ENCODE data around the gene RBM15B. TPM values are rescaled to one million over a fixed set of nuclear protein-coding genes. Genes with fewer than 3 reads are reported as not detected.
"Not testable (repeated sequence)": the region's sequence is repeated elsewhere in the genome, so short reads cannot be mapped to it uniquely, and the experiment has no call there.

Gene RBM15B
- total and polyA plus RNA-seq, 8 donors, result 9.3 to 34.5 (median 16.9) TPM

GRCh38 chr3:51385621-51386091 lies 5.4 kb upstream of the RBM15B start:
- intact Hi-C loops (cut with DNase I; ENCODE audit: low total_unique reads), result loop anchor here (10.0 kb wide), 1 partner anchor 761 kb away; no protein-coding TSS in a partner anchor
- H3K27ac ChIP-seq, result peak overlapping the region; percentile 85 to 97 (median 95)

GRCh38 chr3:51386159-51386851 lies 4.8 kb upstream of the RBM15B start:
- 15 to 25% (median 20%) methylated on average over 8 of the region's 8 CpGs for WGBS, 5 donors
- Histone ChIP-seq H3K27me3 (no peaks in the 10 kb centered on the region), H3K27ac (peak overlapping the region; percentile 85 to 97 (median 95)), H3K36me3 (peaks cover 13 to 26% (median 24%) of the 10 kb centered on the region in 4 donors), H3K4me3 (peak overlapping the region; percentile 84 to 90 (median 88)), H3K4me1 (peaks cover 53 to 70% (median 69%) of the 10 kb centered on the region in 4 donors), H3K9me3 (no peaks in the 10 kb centered on the region)
- intact Hi-C loops (cut with DNase I; ENCODE audit: low total_unique reads), result loop anchor here (10.0 kb wide), 1 partner anchor 762 kb away; no protein-coding TSS in a partner anchor
- no peak for DNase-seq
- TF ChIP-seq EP300 (IDR thresholded peaks at IDR 0.05) (no peak), CTCF (IDR thresholded peaks at IDR 0.05) (no peak), POLR2A (IDR thresholded peaks at IDR 0.05) (no peak), POLR2AphosphoS5 (IDR thresholded peaks at IDR 0.05) (no peak)

More at GRCh38 chr3:51385621-51386091, 5.4 kb upstream of the RBM15B start:
- Histone ChIP-seq H3K4me3 (peak overlapping the region; percentile 84 to 90 (median 88)), H3K9me3 (no peaks in the 10 kb centered on the region), H3K27me3 (no peaks in the 10 kb centered on the region), H3K4me1 (peaks cover 52 to 68% (median 67%) of the 10 kb centered on the region in 4 donors), H3K36me3 (peaks cover 13 to 26% (median 24%) of the 10 kb centered on the region in 4 donors)
- WGBS, 5 donors, result 0 to 6% (median 2%) methylated on average over 18 of the region's 18 CpGs
- TF ChIP-seq POLR2AphosphoS5 (IDR thresholded peaks at IDR 0.05) (no peak), EP300 (IDR thresholded peaks at IDR 0.05) (no peak), POLR2A (IDR thresholded peaks at IDR 0.05) (no peak), CTCF (IDR thresholded peaks at IDR 0.05) (no peak)
- peak in 1 of 2 donors; percentile 38 for DNase-seq

- H3K27ac ChIP-seq, result peak overlapping the region; percentile 48 to 97 (median 94)
- DNase-seq, result no peak
- peak overlapping the region; percentile 84 to 90 (median 88) for H3K4me3 ChIP-seq
- intact Hi-C loops (cut with DNase I; ENCODE audit: low total_unique reads), result loop anchor here (10.0 kb wide), 1 partner anchor 762 kb away; no protein-coding TSS in a partner anchor
- no peaks in the 10 kb centered on the region for H3K27me3 ChIP-seq
- peaks cover 13 to 26% (median 24%) of the 10 kb centered on the region in 4 donors for H3K36me3 ChIP-seq
- H3K9me3 ChIP-seq, result no peaks in the 10 kb centered on the region
- peaks cover 55 to 73% (median 71%) of the 10 kb centered on the region in 4 donors for H3K4me1 ChIP-seq
- WGBS, 5 donors, result 55 to 78% (median 65%) methylated on average over 5 of the region's 5 CpGs
- TF ChIP-seq POLR2AphosphoS5 (IDR thresholded peaks at IDR 0.05), result no peak
- TF ChIP-seq EP300 (IDR thresholded peaks at IDR 0.05), result no peak
- no peak for TF ChIP-seq POLR2A (IDR thresholded peaks at IDR 0.05)
- no peak for TF ChIP-seq CTCF (IDR thresholded peaks at IDR 0.05)
Measured at GRCh38 chr3:51386852-51387229, 4.2 kb upstream of the RBM15B start.

DNA sequence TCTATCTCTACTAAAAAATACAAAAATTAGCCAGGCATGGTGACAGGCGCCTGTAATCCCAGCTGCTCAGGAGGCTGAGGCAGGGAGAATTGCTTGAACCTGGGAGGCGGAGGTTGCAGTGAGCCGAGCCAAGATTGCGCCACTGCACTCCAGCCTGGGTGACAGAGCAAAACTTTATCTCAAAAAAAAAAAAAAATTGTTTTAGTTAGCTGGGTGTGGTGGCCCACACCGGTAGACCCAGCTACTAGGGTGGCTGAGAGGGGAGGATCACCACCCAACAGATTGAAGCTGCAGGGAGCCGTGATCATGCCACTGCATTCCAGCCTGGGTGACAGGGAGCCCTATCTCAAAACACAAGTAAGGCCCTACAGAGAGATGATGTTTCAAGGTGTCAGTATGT lies 3.8 kb upstream of the RBM15B start:
- 32 to 51% (median 37%) methylated on average over 6 of the region's 6 CpGs for WGBS, 5 donors
- H3K27me3 ChIP-seq, H3K9me3 ChIP-seq: not testable (repeated sequence)
- peak in 2 of 3 donors; percentile 12 to 21 for TF ChIP-seq POLR2AphosphoS5 (IDR thresholded peaks at IDR 0.05)
- DNase-seq, result peak; percentile 43 to 55
- H3K27ac ChIP-seq, result peak overlapping the region; percentile 48 to 97 (median 94)
- H3K4me3 ChIP-seq, result peak overlapping the region in 3 of 4 donors; percentile 85 to 90 (median 90)
- peaks cover 59 to 77% (median 76%) of the 10 kb centered on the region in 4 donors for H3K4me1 ChIP-seq
- intact Hi-C loops (cut with DNase I; ENCODE audit: low total_unique reads), result loop anchor here (10.0 kb wide), 1 partner anchor 762 kb away; no protein-coding TSS in a partner anchor
- peaks cover 13 to 27% (median 26%) of the 10 kb centered on the region in 4 donors for H3K36me3 ChIP-seq

All from stomach (tissue), 9 donors.